Neural cell (in vitro differentiated cells): ENCODE results near the gene SLIT3. TPM values are rescaled to one million over a fixed set of nuclear protein-coding genes. Genes with fewer than 3 reads are reported as not detected.

ENCODE experiments used
- H2AFZ ChIP-seq: fragments of 200-600, 300-800 bp; sonication (generic), shearing (Covaris generic); 2 replicates; pipeline ENCODE4 v1.6.0; 2014; ENCODE audit warnings: low read depth, mild to moderate bottlenecking, antibody characterized with exemption, low read length, moderate library complexity
- H3F3A ChIP-seq: fragments of 200-600 bp; shearing (Covaris generic); 2 replicates; pipeline ENCODE4 v1.6.1; 2016; ENCODE audit warnings: mild to moderate bottlenecking, moderate library complexity, mixed read lengths, antibody characterized with exemption, low read length; ENCODE audit not compliant: insufficient read depth, poor library complexity, severe bottlenecking
- H3K27ac ChIP-seq: fragments of 200-600, 300-800 bp; sonication (generic), shearing (Covaris generic); 2 replicates; pipeline ENCODE4 v1.5.1; 2014; ENCODE audit warnings: mild to moderate bottlenecking, low read length, moderate library complexity
- H3K27me3 ChIP-seq: fragments of 300-800, 200-600 bp; sonication (generic), shearing (Covaris generic); 2 replicates; pipeline ENCODE4 v1.6.0; 2014; ENCODE audit warnings: mild to moderate bottlenecking, low read depth, low read length, moderate library complexity; ENCODE audit not compliant: insufficient read depth
- H3K36me3 ChIP-seq: fragments of 300-800, 200-600 bp; sonication (generic), shearing (Covaris generic); 2 replicates; pipeline ENCODE4 v1.5.1; 2014; ENCODE audit warnings: mild to moderate bottlenecking, antibody characterized with exemption, low read length, moderate library complexity; ENCODE audit not compliant: insufficient read depth
- H3K4me2 ChIP-seq: fragments of 300-800, 200-600 bp; sonication (generic), shearing (Covaris generic); 2 replicates; pipeline ENCODE4 v1.6.0; 2014; ENCODE audit warnings: mild to moderate bottlenecking, low read length
- H3K4me3 ChIP-seq: fragments of 300-800, 200-600 bp; sonication (generic), shearing (Covaris generic); 2 replicates; pipeline ENCODE4 v1.5.1; 2014; ENCODE audit warnings: mild to moderate bottlenecking, low read length, moderate library complexity
- H3K79me2 ChIP-seq: fragments of 200-600 bp; shearing (Covaris generic); replicated peaks from 2 replicates; pipeline ENCODE4 v1.6.0; 2014; ENCODE audit warnings: mild to moderate bottlenecking, low read length, moderate library complexity; ENCODE audit not compliant: insufficient read depth
- H3K9ac ChIP-seq: fragments of 300-800, 200-600 bp; sonication (generic), shearing (Covaris generic); 2 replicates; pipeline ENCODE4 v1.6.1; 2016; ENCODE audit warnings: mild to moderate bottlenecking, low read length, mixed read lengths
- H3K9me2 ChIP-seq: fragments of 200-600 bp; shearing (Covaris generic); 2 replicates; pipeline ENCODE4 v1.6.1; 2016; ENCODE audit warnings: mild to moderate bottlenecking, low read length, mixed read lengths; ENCODE audit not compliant: insufficient read depth
- H3K9me3 ChIP-seq: fragments of 200-600, 300-800 bp; sonication (generic), shearing (Covaris generic); 2 replicates; pipeline ENCODE4 v1.6.1; 2016; ENCODE audit warnings: mild to moderate bottlenecking, mixed run types, low read length, moderate library complexity, mixed read lengths
- H4K20me1 ChIP-seq: fragments of 200-600 bp; shearing (Covaris generic); 2 replicates; pipeline ENCODE4 v1.6.1; 2016; ENCODE audit warnings: mild to moderate bottlenecking, mixed run types; ENCODE audit not compliant: insufficient read depth
- CTCF ChIP-seq: fragments of 450-650 bp; IDR thresholded peaks from 2 replicates; pipeline ENCODE4 v1.5.1; 2014; ENCODE audit warnings: antibody characterized with exemption, mild to moderate bottlenecking, moderate library complexity; ENCODE audit not compliant: poor library complexity, severe bottlenecking
- EP300 ChIP-seq: fragments of 450-650 bp; conservative IDR thresholded peaks from 2 replicates; pipeline ENCODE4 v1.6.1; 2014; ENCODE audit warnings: antibody characterized with exemption, mild to moderate bottlenecking, moderate library complexity; ENCODE audit not compliant: poor library complexity, severe bottlenecking
- EZH2 ChIP-seq: fragments of 200-600, 300-800 bp; shearing (Covaris generic), sonication (generic); IDR thresholded peaks from 2 replicates; pipeline ENCODE4 v1.6.1; 2014; ENCODE audit warnings: antibody characterized with exemption, low read length, borderline replicate concordance, mild to moderate bottlenecking; ENCODE audit not compliant: insufficient read depth, poor library complexity, severe bottlenecking
- MXI1 ChIP-seq: fragments of 450-650 bp; conservative IDR thresholded peaks from 2 replicates; pipeline ENCODE4 v1.6.1; 2014; ENCODE audit warnings: antibody characterized with exemption, mild to moderate bottlenecking; ENCODE audit not compliant: poor library complexity, severe bottlenecking
- POLR2AphosphoS5 ChIP-seq: IDR thresholded peaks from 2 replicates; pipeline ENCODE4 v1.6.1; 2012
- RAD21 ChIP-seq: fragments of 450-650 bp; conservative IDR thresholded peaks from 2 replicates; pipeline ENCODE4 v1.6.1; 2014; ENCODE audit warnings: antibody characterized with exemption, mild to moderate bottlenecking, moderate library complexity
- REST ChIP-seq: IDR thresholded peaks from 2 replicates; pipeline ENCODE4 v1.6.1; 2012; ENCODE audit warnings: borderline replicate concordance
- SMC3 ChIP-seq: fragments of 450-650 bp; conservative IDR thresholded peaks from 2 replicates; pipeline ENCODE4 v1.6.1; 2014; ENCODE audit warnings: antibody characterized with exemption, mild to moderate bottlenecking, moderate library complexity; ENCODE audit not compliant: poor library complexity
- TAF1 ChIP-seq: IDR thresholded peaks from 2 replicates; pipeline ENCODE4 v1.6.1; 2012; ENCODE audit warnings: low read depth
- polyA plus RNA-seq: library from polyadenylated mRNA; depleted of rRNA; stranded (reverse); fragments of >200 nt; gene quantifications from 2 replicates; pipeline ENCODE4 v1.2.3, GENCODE V29; 2014

Gene SLIT3
- polyA plus RNA-seq, 1 donor from 2014 or later: 1.2 TPM

- Histone ChIP-seq H3K79me2 (no peaks in the 10 kb centered on the region), H3K27me3 (peaks cover 2% of the 10 kb centered on the region), H3K27ac (no peak overlapping the region), H3K36me3 (no peaks in the 10 kb centered on the region), H3K9me2 (no peaks in the 10 kb centered on the region), H3K9ac (no peak overlapping the region), H2AFZ (no peak overlapping the region), H4K20me1 (no peaks in the 10 kb centered on the region), H3K4me3 (no peak overlapping the region), H3K9me3 (no peaks in the 10 kb centered on the region), H3K4me2 (no peak overlapping the region), H3F3A (no peaks in the 10 kb centered on the region)
- TF ChIP-seq TAF1: no peak
- no peak for TF ChIP-seq REST
- TF ChIP-seq CTCF: no peak
- TF ChIP-seq EP300: no peak
- no peak for TF ChIP-seq SMC3
- no peak for TF ChIP-seq MXI1
- TF ChIP-seq RAD21: no peak
- TF ChIP-seq EZH2: no peak
- TF ChIP-seq POLR2AphosphoS5: no peak
These were observed 456.7 kb downstream of the SLIT3 start for GRCh38 chr5:168844016-168844921.

GRCh38 chr5:168843277-168844015, 457.5 kb downstream of the SLIT3 start:
- no peak overlapping the region for H2AFZ ChIP-seq
- no peaks in the 10 kb centered on the region for H3K36me3 ChIP-seq
- H3K27ac ChIP-seq: no peak overlapping the region
- peaks cover 2% of the 10 kb centered on the region for H3K27me3 ChIP-seq
- no peaks in the 10 kb centered on the region for H3K9me2 ChIP-seq
- H3K79me2 ChIP-seq: no peaks in the 10 kb centered on the region
- no peak for TF ChIP-seq REST
- TF ChIP-seq RAD21: no peak
- no peak for TF ChIP-seq MXI1
- TF ChIP-seq POLR2AphosphoS5: no peak
- TF ChIP-seq CTCF: no peak
- TF ChIP-seq SMC3: no peak
- no peak for TF ChIP-seq EP300
- TF ChIP-seq TAF1: no peak
- TF ChIP-seq EZH2: no peak
- H3K9me3 ChIP-seq: no peaks in the 10 kb centered on the region
- no peak overlapping the region for H3K4me3 ChIP-seq
- no peaks in the 10 kb centered on the region for H3F3A ChIP-seq
- H4K20me1 ChIP-seq: no peaks in the 10 kb centered on the region
- H3K4me2 ChIP-seq: no peak overlapping the region
- H3K9ac ChIP-seq: no peak overlapping the region
